ENCODE data around the gene WNT5A. TPM values are rescaled to one million over a fixed set of nuclear protein-coding genes. Genes with fewer than 3 reads are reported as not detected.

Gene WNT5A
- polyA plus RNA-seq, 3 donors from 2014 or later: not detected

DNA sequence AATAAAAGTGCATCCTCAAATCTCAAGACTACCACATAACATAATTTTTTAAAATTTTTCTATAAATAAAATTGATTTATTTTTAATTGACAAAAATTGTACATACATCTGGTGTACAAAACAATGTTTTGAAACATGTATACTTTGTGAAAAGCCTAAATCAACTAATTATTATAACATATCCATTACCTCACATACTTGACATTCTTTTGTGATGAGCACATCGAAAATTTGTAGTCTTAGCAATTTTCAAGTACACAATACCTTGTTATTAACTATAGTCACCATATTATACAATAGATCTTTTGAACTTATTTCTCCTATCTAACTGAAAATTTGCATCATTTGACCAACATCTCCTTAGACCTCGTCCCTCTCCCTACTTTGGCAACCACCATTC is 7.9 kb upstream of the WNT5A start:
- H3K27me3 Mint-ChIP-seq (ENCODE audit: low read depth in 3 of 3): peaks cover 0 to 4% (median 4%) of the 10 kb centered on the region in 3 donors
- no peak overlapping the region for H3K27ac Mint-ChIP-seq
- no peak for DNase-seq
- H3K9me3 Mint-ChIP-seq: peaks cover 0 to 10% (median 0%) of the 10 kb centered on the region in 6 donors
- H3K4me3 Mint-ChIP-seq: no peak overlapping the region
- H3K36me3 Mint-ChIP-seq: no peaks in the 10 kb centered on the region
- no peaks in the 10 kb centered on the region for H3K4me1 Mint-ChIP-seq

DNA sequence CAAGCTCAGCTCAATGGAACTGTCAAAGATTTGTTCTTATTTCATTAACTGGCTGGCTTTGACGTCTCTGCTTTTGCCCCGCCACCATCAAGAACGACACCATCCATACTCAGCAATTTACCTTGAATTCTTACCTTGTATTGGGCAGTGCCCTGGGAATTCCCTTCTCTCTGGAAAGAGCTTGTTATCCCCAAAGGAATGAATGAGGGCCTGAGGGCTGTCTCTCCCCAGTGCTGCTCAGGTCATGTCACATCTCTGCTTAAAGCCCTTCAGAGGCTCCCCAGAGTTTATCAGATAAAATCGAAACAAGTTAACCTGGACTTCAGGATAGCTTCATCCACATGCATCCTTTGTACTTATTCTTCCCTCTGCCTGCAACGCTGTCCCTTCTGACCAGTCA is 5.9 kb upstream of the WNT5A start:
- H3K9me3 Mint-ChIP-seq: peaks cover 0 to 10% (median 0%) of the 10 kb centered on the region in 6 donors
- H3K4me1 Mint-ChIP-seq: no peaks in the 10 kb centered on the region
- H3K27ac Mint-ChIP-seq: no peak overlapping the region
- H3K36me3 Mint-ChIP-seq: no peaks in the 10 kb centered on the region
- no peak overlapping the region for H3K4me3 Mint-ChIP-seq
- H3K27me3 Mint-ChIP-seq (ENCODE audit: low read depth in 3 of 3): peaks cover 0 to 8% (median 8%) of the 10 kb centered on the region in 3 donors
- DNase-seq: no peak

- Mint-ChIP-seq H3K4me1 (no peaks in the 10 kb centered on the region), H3K27me3 (ENCODE audit: low read depth in 3 of 3) (peaks cover 0 to 12% (median 11%) of the 10 kb centered on the region in 3 donors), H3K36me3 (no peaks in the 10 kb centered on the region), H3K9me3 (peaks cover 0 to 10% (median 1%) of the 10 kb centered on the region in 6 donors), H3K4me3 (no peak overlapping the region), H3K27ac (no peak overlapping the region)
- DNase-seq: no peak
Measured at GRCh38 chr3:55491296-55491816, 4.2 kb upstream of the WNT5A start.

- Mint-ChIP-seq H3K4me1 (no peaks in the 10 kb centered on the region), H3K4me3 (no peak overlapping the region), H3K36me3 (peaks cover 0 to 1% (median 0%) of the 10 kb centered on the region in 3 donors), H3K9me3 (peaks cover 2 to 13% (median 3%) of the 10 kb centered on the region in 6 donors), H3K27ac (no peak overlapping the region), H3K27me3 (ENCODE audit: low read depth in 3 of 3) (peaks cover 0 to 16% (median 13%) of the 10 kb centered on the region in 3 donors)
- no peak for DNase-seq
Measured at GRCh38 chr3:55490276-55490913, 3.3 kb upstream of the WNT5A start.

GRCh38 chr3:55489798-55490132 is 2.7 kb upstream of the WNT5A start:
- Mint-ChIP-seq H3K36me3 (peaks cover 0 to 4% (median 0%) of the 10 kb centered on the region in 3 donors), H3K4me1 (no peaks in the 10 kb centered on the region), H3K4me3 (no peak overlapping the region), H3K27ac (no peak overlapping the region), H3K27me3 (ENCODE audit: low read depth in 3 of 3) (peaks cover 1 to 16% (median 14%) of the 10 kb centered on the region in 3 donors), H3K9me3 (peaks cover 2 to 11% (median 4%) of the 10 kb centered on the region in 6 donors)
- DNase-seq: no peak

DNA sequence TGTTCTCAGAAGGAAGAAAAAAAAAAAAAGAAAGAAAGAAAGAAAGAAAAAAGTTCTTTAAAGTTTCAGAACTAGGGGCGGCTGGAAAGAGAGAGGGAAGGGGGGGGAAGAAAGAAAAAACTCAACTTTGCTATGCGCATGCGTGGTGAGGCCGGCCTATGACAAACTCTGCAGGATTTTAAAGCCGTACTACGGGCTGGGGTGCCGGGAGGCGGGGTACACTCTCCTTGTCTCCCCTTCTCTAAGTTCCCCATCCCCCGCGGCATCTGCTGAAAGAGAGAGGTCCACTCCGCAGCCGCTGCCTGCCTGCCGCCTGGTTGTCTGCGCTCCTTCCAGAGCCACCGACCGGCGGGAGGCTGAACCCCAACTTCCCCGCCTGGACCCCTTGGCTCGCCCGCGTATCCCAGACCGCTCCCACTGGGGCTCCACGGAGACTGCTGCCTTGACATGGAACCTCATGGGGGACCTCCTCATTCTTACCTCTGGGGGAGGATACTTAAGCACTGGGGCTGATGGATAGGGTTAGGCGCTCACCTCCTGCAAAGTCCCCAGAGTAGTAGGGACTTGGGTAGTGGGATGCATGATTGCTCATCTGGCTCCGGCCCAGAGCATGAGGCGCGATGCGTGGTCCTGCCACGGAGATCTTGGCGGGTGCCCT is 1.4 kb upstream of the WNT5A start:
- H3K9me3 Mint-ChIP-seq: peaks cover 3 to 14% (median 4%) of the 10 kb centered on the region in 6 donors
- H3K27ac Mint-ChIP-seq: no peak overlapping the region
- peaks cover 9 to 23% (median 18%) of the 10 kb centered on the region in 3 donors for H3K27me3 Mint-ChIP-seq (ENCODE audit: low read depth in 3 of 3)
- H3K36me3 Mint-ChIP-seq: peaks cover 0 to 4% (median 0%) of the 10 kb centered on the region in 3 donors
- peaks cover 0 to 1% of the 10 kb centered on the region in 2 donors for H3K4me1 Mint-ChIP-seq
- DNase-seq: no peak
- H3K4me3 Mint-ChIP-seq: peak overlapping the region in 1 of 5 donors; percentile 13

DNA sequence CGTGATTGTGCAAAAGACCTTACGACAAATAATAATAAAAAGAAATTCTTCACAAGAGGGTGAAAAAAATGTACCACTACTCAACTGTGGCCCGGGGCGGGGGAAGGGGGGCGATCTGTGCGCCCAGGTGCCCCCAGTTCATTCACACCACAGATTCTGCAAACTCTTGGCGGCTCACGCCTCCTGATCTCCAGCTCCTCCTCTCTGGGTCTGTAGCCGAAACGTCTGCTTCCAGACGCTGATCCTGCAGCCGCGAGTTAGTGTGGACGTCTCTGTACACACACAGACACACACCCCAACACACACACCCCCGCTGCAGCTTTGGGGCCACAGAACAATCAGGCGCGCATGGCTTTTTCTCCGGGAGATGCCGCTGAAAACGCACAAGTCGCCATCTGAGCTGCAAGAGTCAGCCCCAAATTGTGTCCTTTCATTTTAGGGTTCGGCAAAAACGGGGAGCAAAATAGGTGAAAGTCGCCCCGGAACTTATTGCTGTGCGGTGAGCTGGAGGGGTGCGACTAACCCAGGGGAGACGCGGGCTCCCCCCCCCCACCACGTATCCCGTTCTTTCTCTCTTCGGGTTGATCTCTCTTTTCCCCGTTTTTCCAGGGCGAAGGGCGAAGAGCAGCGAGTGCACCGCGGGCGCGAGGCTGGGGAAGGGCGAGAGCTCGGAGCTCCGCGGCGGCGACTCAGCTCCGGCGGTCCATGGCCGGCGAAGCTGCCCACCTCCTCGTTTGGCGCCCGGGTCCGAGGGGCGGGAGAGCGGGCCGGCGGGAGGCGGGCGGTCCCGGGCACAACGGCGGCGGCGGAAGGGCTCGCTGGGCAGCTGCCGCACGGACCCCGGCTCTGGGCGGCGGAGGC is 505 bp upstream of the WNT5A start:
- H3K9me3 Mint-ChIP-seq: peaks cover 1 to 14% (median 4%) of the 10 kb centered on the region in 6 donors
- H3K27me3 Mint-ChIP-seq (ENCODE audit: low read depth in 3 of 3): peaks cover 11 to 25% (median 21%) of the 10 kb centered on the region in 3 donors
- H3K4me3 Mint-ChIP-seq: peak overlapping the region in 1 of 5 donors; percentile 33
- no peak overlapping the region for H3K27ac Mint-ChIP-seq
- H3K36me3 Mint-ChIP-seq: peaks cover 0 to 4% (median 0%) of the 10 kb centered on the region in 3 donors
- peaks cover 0 to 1% of the 10 kb centered on the region in 2 donors for H3K4me1 Mint-ChIP-seq
- DNase-seq: no peak

- peaks cover 0 to 1% of the 10 kb centered on the region in 2 donors for H3K4me1 Mint-ChIP-seq
- H3K36me3 Mint-ChIP-seq: peaks cover 0 to 4% (median 0%) of the 10 kb centered on the region in 3 donors
- DNase-seq: no peak
- H3K27ac Mint-ChIP-seq: no peak overlapping the region
- peaks cover 1 to 14% (median 4%) of the 10 kb centered on the region in 6 donors for H3K9me3 Mint-ChIP-seq
- H3K4me3 Mint-ChIP-seq: peak overlapping the region in 1 of 5 donors; percentile 38
- peaks cover 13 to 27% (median 19%) of the 10 kb centered on the region in 3 donors for H3K27me3 Mint-ChIP-seq (ENCODE audit: low read depth in 3 of 3)
Measured at GRCh38 chr3:55486101-55486856, 827 bp downstream of the WNT5A start.

DNA sequence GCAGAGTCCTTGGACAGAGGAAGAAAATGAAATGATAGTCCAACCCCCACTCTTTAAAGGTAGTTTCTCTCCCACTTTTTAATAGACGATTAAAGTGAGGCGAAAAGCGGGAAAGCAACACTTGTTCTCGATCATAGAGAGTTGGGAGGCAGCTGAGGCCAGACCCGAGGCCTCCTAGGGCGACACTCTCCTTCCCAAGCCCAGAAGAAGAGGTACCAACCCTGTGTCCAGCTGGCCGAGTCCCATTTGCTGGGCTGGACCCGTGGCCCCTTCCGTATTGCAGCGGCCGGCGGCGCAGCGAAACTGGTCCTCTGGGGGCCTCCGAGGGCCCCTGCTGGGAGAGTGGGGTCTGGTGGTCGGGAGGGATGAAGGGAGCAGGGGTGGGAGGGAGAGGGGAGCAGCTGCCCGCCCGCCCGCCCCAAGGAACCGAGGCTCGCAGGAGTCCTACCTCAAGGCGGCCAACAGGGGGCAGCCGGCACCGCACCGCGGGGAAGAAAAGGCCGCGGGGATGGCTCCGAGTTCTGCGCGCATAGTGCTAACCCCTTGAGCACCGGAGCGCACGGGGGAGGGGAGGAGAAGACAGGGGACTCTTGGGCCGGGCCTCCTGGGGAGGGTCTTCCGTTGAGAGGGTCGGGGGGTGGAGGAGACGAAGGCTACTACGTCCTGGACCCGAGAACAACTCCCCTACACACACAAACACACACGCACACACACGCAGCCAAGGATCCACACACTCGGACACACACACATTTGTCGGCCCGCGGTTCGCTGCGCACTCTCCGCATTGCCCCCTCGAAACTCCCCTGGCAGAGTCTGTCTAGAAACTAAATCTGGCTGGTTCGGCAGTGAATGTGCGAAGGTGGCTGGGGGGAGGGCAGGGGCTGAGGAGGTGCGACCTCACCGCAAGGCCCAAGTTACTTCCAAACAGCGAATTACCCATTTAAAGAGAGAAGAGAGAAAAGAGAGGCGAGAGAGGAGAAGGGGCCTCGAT is 2.0 kb downstream of the WNT5A start:
- H3K9me3 Mint-ChIP-seq: peaks cover 1 to 14% (median 9%) of the 10 kb centered on the region in 6 donors
- DNase-seq: no peak
- H3K27ac Mint-ChIP-seq: no peak overlapping the region
- H3K4me1 Mint-ChIP-seq: peaks cover 0 to 1% of the 10 kb centered on the region in 2 donors
- H3K4me3 Mint-ChIP-seq: no peak overlapping the region
- peaks cover 0 to 7% (median 0%) of the 10 kb centered on the region in 3 donors for H3K36me3 Mint-ChIP-seq
- peaks cover 17 to 23% (median 23%) of the 10 kb centered on the region in 3 donors for H3K27me3 Mint-ChIP-seq (ENCODE audit: low read depth in 3 of 3)

DNA sequence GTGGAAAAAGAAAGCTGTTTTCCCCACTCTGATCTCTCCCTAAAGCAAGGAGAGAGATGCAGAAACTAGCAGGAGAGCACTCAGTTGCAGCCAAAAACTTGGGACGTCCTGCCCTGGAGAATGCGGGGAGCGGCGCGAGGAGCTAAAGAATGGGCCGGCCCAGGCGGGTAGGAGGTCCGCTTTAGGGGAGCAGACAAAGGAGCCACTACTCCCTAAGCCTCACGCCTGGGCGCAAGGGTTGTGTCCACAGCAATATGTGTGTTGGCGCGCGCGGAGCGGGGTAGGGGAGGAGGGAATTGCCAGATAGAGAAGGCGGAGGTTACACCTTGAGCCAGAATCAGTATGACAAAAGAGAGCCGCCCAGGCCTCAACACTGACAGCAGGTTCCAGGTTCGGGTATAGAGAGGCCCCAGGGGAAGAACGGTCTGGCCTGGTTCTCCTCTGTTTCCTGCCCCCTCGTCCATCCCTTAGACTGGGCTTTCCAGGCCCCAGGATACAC is 2.9 kb downstream of the WNT5A start:
- Mint-ChIP-seq H3K27me3 (ENCODE audit: low read depth in 3 of 3) (peaks cover 23 to 25% (median 24%) of the 10 kb centered on the region in 3 donors), H3K4me3 (no peak overlapping the region), H3K4me1 (peaks cover 0 to 1% of the 10 kb centered on the region in 2 donors), H3K9me3 (peaks cover 3 to 22% (median 10%) of the 10 kb centered on the region in 6 donors), H3K36me3 (peaks cover 0 to 7% (median 0%) of the 10 kb centered on the region in 3 donors), H3K27ac (no peak overlapping the region)
- DNase-seq: no peak

- peaks cover 0 to 1% of the 10 kb centered on the region in 2 donors for H3K4me1 Mint-ChIP-seq
- H3K4me3 Mint-ChIP-seq: peak overlapping the region in 1 of 5 donors; percentile 10
- DNase-seq: no peak
- H3K27me3 Mint-ChIP-seq (ENCODE audit: low read depth in 3 of 3): peaks cover 21 to 26% (median 26%) of the 10 kb centered on the region in 3 donors
- H3K27ac Mint-ChIP-seq: no peak overlapping the region
- peaks cover 0 to 7% (median 0%) of the 10 kb centered on the region in 3 donors for H3K36me3 Mint-ChIP-seq
- peaks cover 3 to 22% (median 10%) of the 10 kb centered on the region in 6 donors for H3K9me3 Mint-ChIP-seq
Measured at GRCh38 chr3:55483196-55484095, 3.7 kb downstream of the WNT5A start.

Measured in immature natural killer cell (primary cell).